ENCODE results near the gene TPST2. TPM values are rescaled to one million over a fixed set of nuclear protein-coding genes. Genes with fewer than 3 reads are reported as not detected.

TPST2 gene
- polyA plus RNA-seq, 3 donors, result 62.8 to 83.8 (median 69.5) TPM

DNA sequence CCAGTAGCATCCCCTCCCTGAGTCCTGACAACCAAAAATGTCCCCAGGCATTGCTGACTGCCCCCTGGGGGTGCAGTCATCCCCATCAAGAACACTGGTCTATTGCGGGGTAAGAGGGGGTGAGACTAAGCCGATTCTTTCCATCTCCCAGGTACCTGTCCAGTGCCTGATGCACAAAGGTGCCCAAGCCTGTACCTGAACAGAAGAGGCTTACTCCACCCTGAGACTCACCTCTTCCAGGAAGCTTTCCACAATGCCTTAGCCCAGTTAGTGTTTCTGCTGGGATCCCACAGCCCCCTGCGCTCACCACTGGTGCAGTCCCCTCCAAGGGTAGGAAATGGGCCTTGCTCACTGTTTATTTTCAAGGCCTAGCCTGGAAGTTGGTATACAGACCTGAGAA lies 22.9 kb downstream of the TPST2 start:
- DNase-seq, result no peak
- no peak overlapping the region for H3K27ac ChIP-seq (ENCODE audit: low read depth in 1 of 2, low read length in 2 of 2)
- no peak overlapping the region for H3K9ac ChIP-seq (ENCODE audit: insufficient read depth, low read length, poor library complexity, severe bottlenecking)
- Mint-ChIP-seq H3K9me3 (no peaks in the 10 kb centered on the region), H3K27me3 (ENCODE audit: low read depth in 3 of 3) (peaks cover 0 to 5% (median 2%) of the 10 kb centered on the region in 3 donors), H3K4me3 (no peak overlapping the region), H3K36me3 (peaks cover 41 to 62% of the 10 kb centered on the region in 2 donors), H3K4me1 (peaks cover 34% of the 10 kb centered on the region), H3K27ac (no peak overlapping the region)
- 100% methylated on average over 1 of the region's 3 CpGs for WGBS (ENCODE audit: insufficient coverage)
- peaks cover 22 to 32% of the 10 kb centered on the region in 2 donors for H3K36me3 ChIP-seq (replicated peaks in 1 of 2; ENCODE audit: control insufficient read depth in 1 of 2, insufficient read depth in 2 of 2, low read length in 2 of 2)
- H3K4me3 ChIP-seq (replicated peaks in 1 of 3; ENCODE audit: low read depth in 2 of 3, low read length in 3 of 3), result no peak overlapping the region
- peaks cover 95% of the 10 kb centered on the region for H3K79me2 ChIP-seq (ENCODE audit: insufficient read depth, low read length)
- peaks cover 10 to 13% of the 10 kb centered on the region in 2 donors for H3K4me1 ChIP-seq (ENCODE audit: control insufficient read depth in 1 of 2, insufficient read depth in 2 of 2, low read length in 2 of 2)
- intact Hi-C loops (cut with micrococcal nuclease), result loop anchor here in 1 of 2 donors (5.0 kb wide), 1 partner anchor 35 kb away; no protein-coding TSS in a partner anchor
- H2AFZ ChIP-seq (ENCODE audit: insufficient read depth, low read depth, low read length, poor library complexity, severe bottlenecking), result no peak overlapping the region
- no peaks in the 10 kb centered on the region for H3K9me3 ChIP-seq (replicated peaks in 1 of 2; ENCODE audit: control insufficient read depth in 1 of 2, insufficient read depth in 1 of 2, low read length in 2 of 2)
- H3K27me3 ChIP-seq (ENCODE audit: control insufficient read depth in 2 of 2, insufficient read depth in 2 of 2, low read length in 2 of 2), result no peaks in the 10 kb centered on the region
- peaks cover 96% of the 10 kb centered on the region for H4K20me1 ChIP-seq (ENCODE audit: insufficient read depth, low read length)
- TF ChIP-seq, protein P1, sequence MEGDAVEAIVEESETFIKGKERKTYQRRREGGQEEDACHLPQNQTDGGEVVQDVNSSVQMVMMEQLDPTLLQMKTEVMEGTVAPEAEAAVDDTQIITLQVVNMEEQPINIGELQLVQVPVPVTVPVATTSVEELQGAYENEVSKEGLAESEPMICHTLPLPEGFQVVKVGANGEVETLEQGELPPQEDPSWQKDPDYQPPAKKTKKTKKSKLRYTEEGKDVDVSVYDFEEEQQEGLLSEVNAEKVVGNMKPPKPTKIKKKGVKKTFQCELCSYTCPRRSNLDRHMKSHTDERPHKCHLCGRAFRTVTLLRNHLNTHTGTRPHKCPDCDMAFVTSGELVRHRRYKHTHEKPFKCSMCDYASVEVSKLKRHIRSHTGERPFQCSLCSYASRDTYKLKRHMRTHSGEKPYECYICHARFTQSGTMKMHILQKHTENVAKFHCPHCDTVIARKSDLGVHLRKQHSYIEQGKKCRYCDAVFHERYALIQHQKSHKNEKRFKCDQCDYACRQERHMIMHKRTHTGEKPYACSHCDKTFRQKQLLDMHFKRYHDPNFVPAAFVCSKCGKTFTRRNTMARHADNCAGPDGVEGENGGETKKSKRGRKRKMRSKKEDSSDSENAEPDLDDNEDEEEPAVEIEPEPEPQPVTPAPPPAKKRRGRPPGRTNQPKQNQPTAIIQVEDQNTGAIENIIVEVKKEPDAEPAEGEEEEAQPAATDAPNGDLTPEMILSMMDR (IDR thresholded peaks at IDR 0.05), result no peak
- no peak overlapping the region for H3K4me2 ChIP-seq (replicated peaks; ENCODE audit: extremely low read depth, low read length, poor library complexity, severe bottlenecking)

DNA sequence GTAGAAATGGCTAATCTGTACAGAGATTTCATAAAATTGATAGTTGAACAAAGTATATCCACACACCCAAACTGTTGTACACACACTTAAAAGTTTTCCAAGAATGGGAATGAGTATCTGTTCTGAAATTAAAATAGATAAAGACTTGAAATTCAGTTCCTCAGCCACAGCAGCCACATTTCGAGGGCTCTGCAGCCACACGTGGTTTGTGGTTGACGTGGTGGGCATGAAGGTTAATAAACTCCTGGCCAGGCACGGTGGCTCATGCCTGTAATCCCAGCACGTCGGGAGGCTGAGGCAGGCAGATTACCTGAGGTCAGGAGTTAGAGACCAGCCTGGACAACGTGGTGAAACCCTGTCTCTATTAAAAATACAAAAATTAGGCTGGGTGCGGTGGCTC lies 24.0 kb downstream of the TPST2 start:
- H3K27ac Mint-ChIP-seq, result peak overlapping the region in 1 of 7 donors; percentile 7

More for the DNA sequence above, 24.0 kb downstream of the TPST2 start:
- Histone ChIP-seq H3K27me3 (ENCODE audit: control insufficient read depth in 2 of 2, insufficient read depth in 2 of 2, low read length in 2 of 2) (no peaks in the 10 kb centered on the region), H3K4me3 (replicated peaks in 1 of 3; ENCODE audit: low read depth in 2 of 3, low read length in 3 of 3) (no peak overlapping the region), H2AFZ (ENCODE audit: insufficient read depth, low read depth, low read length, poor library complexity, severe bottlenecking) (no peak overlapping the region), H3K27ac (ENCODE audit: low read depth in 1 of 2, low read length in 2 of 2) (no peak overlapping the region), H3K9me3 (replicated peaks in 1 of 2; ENCODE audit: control insufficient read depth in 1 of 2, insufficient read depth in 1 of 2, low read length in 2 of 2) (no peaks in the 10 kb centered on the region), H3K36me3 (replicated peaks in 1 of 2; ENCODE audit: control insufficient read depth in 1 of 2, insufficient read depth in 2 of 2, low read length in 2 of 2) (peaks cover 22 to 32% of the 10 kb centered on the region in 2 donors), H3K9ac (ENCODE audit: insufficient read depth, low read length, poor library complexity, severe bottlenecking) (no peak overlapping the region), H3K79me2 (ENCODE audit: insufficient read depth, low read length) (peaks cover 92% of the 10 kb centered on the region), H4K20me1 (ENCODE audit: insufficient read depth, low read length) (peaks cover 92% of the 10 kb centered on the region), H3K4me2 (replicated peaks; ENCODE audit: extremely low read depth, low read length, poor library complexity, severe bottlenecking) (no peak overlapping the region), H3K4me1 (ENCODE audit: control insufficient read depth in 1 of 2, insufficient read depth in 2 of 2, low read length in 2 of 2) (peaks cover 10% of the 10 kb centered on the region in 2 donors)
- H3K36me3 Mint-ChIP-seq, result peaks cover 32 to 55% of the 10 kb centered on the region in 2 donors
- H3K27me3 Mint-ChIP-seq (ENCODE audit: low read depth in 3 of 3), result peaks cover 0 to 2% (median 2%) of the 10 kb centered on the region in 3 donors
- WGBS (ENCODE audit: insufficient coverage), result 37% methylated on average over 6 of the region's 8 CpGs
- H3K9me3 Mint-ChIP-seq, result no peaks in the 10 kb centered on the region
- H3K4me3 Mint-ChIP-seq, result no peak overlapping the region
- peaks cover 26% of the 10 kb centered on the region for H3K4me1 Mint-ChIP-seq
- DNase-seq, result no peak
- TF ChIP-seq, protein P1 (IDR thresholded peaks at IDR 0.05), result no peak
- intact Hi-C loops (cut with micrococcal nuclease), result loop anchor here in 1 of 2 donors (5.0 kb wide), 1 partner anchor 34 kb away; no protein-coding TSS in a partner anchor

Data from CD14-positive monocyte (primary cell).